SKM-1 (cell line): ENCODE measurements around the gene RHO.
A peak's percentile ranks its signal among the peaks of the same experiment; 100 is the strongest.

Source experiments
- DNase-seq: peaks from one replicate; lab custom pipeline; 2025; ENCODE audit not compliant: unreplicated experiment; lab: John Stamatoyannopoulos, UW

RHO gene

GRCh38 chr3:129558772-129559564 is 30.5 kb downstream of the RHO start:
- DNase-seq: peak; percentile 44

GRCh38 chr3:129559565-129560079 is 31.2 kb downstream of the RHO start:
- no peak for DNase-seq

- DNase-seq: no peak
These were observed 31.9 kb downstream of the RHO start for GRCh38 chr3:129560269-129560787.

GRCh38 chr3:129560911-129561594 is 32.6 kb downstream of the RHO start:
- no peak for DNase-seq

- no peak for DNase-seq
These were observed 33.3 kb downstream of the RHO start for GRCh38 chr3:129561619-129562248.

GRCh38 chr3:129562803-129563202 is 34.4 kb downstream of the RHO start:
- DNase-seq: no peak

- DNase-seq: no peak
These were observed 34.9 kb downstream of the RHO start for GRCh38 chr3:129563332-129563731.

- no peak for DNase-seq
These were observed 35.6 kb downstream of the RHO start for GRCh38 chr3:129563850-129564535.

- DNase-seq: no peak
These were observed 36.7 kb downstream of the RHO start for GRCh38 chr3:129564981-129565644.

- DNase-seq: no peak
These were observed 37.5 kb downstream of the RHO start for GRCh38 chr3:129565902-129566301.

GRCh38 chr3:129567176-129567705 is 38.8 kb downstream of the RHO start:
- DNase-seq: no peak

GRCh38 chr3:129567939-129568338 is 39.5 kb downstream of the RHO start:
- no peak for DNase-seq

GRCh38 chr3:129569856-129570255 is 41.4 kb downstream of the RHO start:
- DNase-seq: no peak

- no peak for DNase-seq
These were observed 43.4 kb downstream of the RHO start for GRCh38 chr3:129571605-129572547.

- no peak for DNase-seq
These were observed 44.2 kb downstream of the RHO start for GRCh38 chr3:129572603-129573002.

GRCh38 chr3:129573493-129573892 is 45.1 kb downstream of the RHO start:
- no peak for DNase-seq

- DNase-seq: no peak
These were observed 45.8 kb downstream of the RHO start for GRCh38 chr3:129574206-129574605.

GRCh38 chr3:129575233-129575996 is 47.0 kb downstream of the RHO start:
- no peak for DNase-seq
